K562 (cell line): ENCODE measurements around the gene DMGDH. TPM values are rescaled to one million over a fixed set of nuclear protein-coding genes. Genes with fewer than 3 reads are reported as not detected.

Experiments used
- CBX8 ChIP-seq: fragments of 200-600 bp; sonication (generic); IDR thresholded peaks from 2 replicates; pipeline ENCODE4 v1.6.1; 2012; ENCODE audit warnings: borderline replicate concordance, mixed run types, low read depth, mild to moderate bottlenecking, moderate library complexity, mixed read lengths, low read length, control low read depth, inconsistent platforms; ENCODE audit not compliant: poor library complexity, severe bottlenecking; ENCODE audit errors: extremely low read depth
- CC2D1A ChIP-seq: fragments of 450-650 bp; IDR thresholded peaks from 2 replicates; pipeline ENCODE4 v1.6.1; 2017; ENCODE audit warnings: mild to moderate bottlenecking
- ELF4 ChIP-seq: fragments of 450-650 bp; formaldehyde crosslinking; IDR thresholded peaks from 2 replicates; pipeline ENCODE4 v1.4.0; 2022; ENCODE audit warnings: missing genetic modification characterization
- MAFK ChIP-seq: IDR thresholded peaks from 2 replicates; pipeline ENCODE4 v1.6.1; 2011; ENCODE audit warnings: low read length, improper control_type of control experiment
- NFIC ChIP-seq: fragments of 450-650 bp; IDR thresholded peaks from 2 replicates; pipeline ENCODE4 v1.6.1; 2017; ENCODE audit warnings: mild to moderate bottlenecking, inconsistent platforms
- OTX1 ChIP-seq: fragments of 450-650 bp; formaldehyde crosslinking; IDR thresholded peaks from 2 replicates; pipeline ENCODE4 v1.4.0; 2022; ENCODE audit warnings: mild to moderate bottlenecking
- RAD21 ChIP-seq, 2 experiments: fragments of 250-450 bp in 1 of 2; fragments of 450-650 bp in 1 of 2; sonication (Bioruptor Pico) in 1 of 2; formaldehyde crosslinking in 1 of 2; IDR thresholded peaks in 1 of 2; conservative IDR thresholded peaks in 1 of 2; 2 replicates each; pipeline versions ENCODE4 v1.4.0 to v1.8.0; 2020 to 2022; ENCODE audit warnings: mild to moderate bottlenecking in 2 of 2, moderate library complexity in 1 of 2
- RBM14 ChIP-seq: fragments of 200-400 bp; formaldehyde crosslinking; IDR thresholded peaks from 2 replicates; pipeline ENCODE4 v1.6.1; 2018; ENCODE audit warnings: low read depth, mild to moderate bottlenecking, low read length, moderate library complexity, borderline replicate concordance; ENCODE audit not compliant: insufficient read depth
- TAF9B ChIP-seq: fragments of 450-650 bp; IDR thresholded peaks from 2 replicates; pipeline ENCODE4 v1.6.1; 2018; ENCODE audit warnings: mild to moderate bottlenecking; ENCODE audit not compliant: partially characterized antibody
- TEAD1 ChIP-seq, 2 experiments: fragments of 450-650 bp in 1 of 2; sonication (generic) in 1 of 2; formaldehyde crosslinking; IDR thresholded peaks; 2 replicates each; pipeline versions ENCODE4 v1.4.0 to v1.8.0; 2020 to 2022; ENCODE audit warnings: mild to moderate bottlenecking in 2 of 2, missing genetic modification reagents in 1 of 2
- USF2 ChIP-seq: sonication (generic); formaldehyde crosslinking; IDR thresholded peaks from 2 replicates; pipeline ENCODE4 v1.5.0; 2020; ENCODE audit warnings: missing genetic modification reagents
- ZNF695 ChIP-seq: fragments of 450-650 bp; formaldehyde crosslinking; IDR thresholded peaks from 2 replicates; pipeline ENCODE4 v1.4.0; 2020; ENCODE audit warnings: mild to moderate bottlenecking, moderate library complexity
- polyA plus RNA-seq, 8 experiments: library from polyadenylated mRNA; depleted of rRNA in 4 of 8; stranded (reverse) in 5 of 8; unstranded in 3 of 8; fragments of >200 nt; fragmentation: Nextera tagmentation in 2 of 8; fragmentation: Illumina TruSeq in 1 of 8; extraction: Ambion mirVana in 2 of 8; extraction: Trizol in 1 of 8; gene quantifications; 2 replicates each; pipeline versions ENCODE4 v1.2.1 to v1.2.3, GENCODE V29; 2011 to 2014; ENCODE audit warnings: inconsistent platforms in 1 of 8, missing spikeins in 1 of 8
- total RNA-seq, 7 experiments: library from RNA; depleted of rRNA in 6 of 7; stranded (reverse); fragments of >200 nt in 6 of 7; fragmentation: Illumina TruSeq in 2 of 7; extraction: Trizol in 2 of 7; gene quantifications; 2 replicates each; pipeline versions ENCODE4 v1.2.1 to v1.2.3, GENCODE V29; 2011 to 2021; ENCODE audit warnings: low replicate concordance in 1 of 7
- TF ChIP-seq, protein P1 (sequence below): fragments of 250-450 bp; sonication (Bioruptor Pico); IDR thresholded peaks from 2 replicates; pipeline ENCODE4 v1.8.0; 2022; ENCODE audit warnings: inconsistent platforms, mild to moderate bottlenecking, moderate library complexity, borderline replicate concordance
- TF ChIP-seq, protein P2 (sequence below), 2 experiments: fragments of 450-650 bp; formaldehyde crosslinking in 1 of 2; IDR thresholded peaks; 2 replicates each; pipeline versions ENCODE4 v1.4.0 to v1.6.1; 2014 to 2020; ENCODE audit warnings: mild to moderate bottlenecking in 2 of 2, borderline replicate concordance in 1 of 2, low read depth in 1 of 2

The DMGDH gene
- total and polyA plus RNA-seq, 9 of the 15 experiments (the other 6 are each of a cell fraction or from before 2014, with no cell fraction given): 0.13 to 0.58 TPM; not detected in 7

GRCh38 chr5:79109527-79110492 lies 40.3 kb upstream of the DMGDH start (continued):
- TF ChIP-seq OTX1 (CRISPR knock-in tag) (no peak), TEAD1 (CRISPR knock-in tag; IDR thresholded peaks at IDR 0.05) (no peak), USF2 (CRISPR knock-in tag) (no peak), TAF9B (no peak), ELF4 (CRISPR knock-in tag) (no peak), MAFK (no peak), CC2D1A (no peak), RBM14 (no peak), CBX8 (peak; percentile 93), NFIC (no peak), RAD21 (CRISPR knock-in tag; conservative IDR thresholded peaks at IDR 0.05 in 1 of 2, IDR thresholded peaks at IDR 0.05 in 1 of 2) (peak; percentile 68 to 79), ZNF695 (CRISPR knock-in tag) (no peak)
- TF ChIP-seq, protein P1, sequence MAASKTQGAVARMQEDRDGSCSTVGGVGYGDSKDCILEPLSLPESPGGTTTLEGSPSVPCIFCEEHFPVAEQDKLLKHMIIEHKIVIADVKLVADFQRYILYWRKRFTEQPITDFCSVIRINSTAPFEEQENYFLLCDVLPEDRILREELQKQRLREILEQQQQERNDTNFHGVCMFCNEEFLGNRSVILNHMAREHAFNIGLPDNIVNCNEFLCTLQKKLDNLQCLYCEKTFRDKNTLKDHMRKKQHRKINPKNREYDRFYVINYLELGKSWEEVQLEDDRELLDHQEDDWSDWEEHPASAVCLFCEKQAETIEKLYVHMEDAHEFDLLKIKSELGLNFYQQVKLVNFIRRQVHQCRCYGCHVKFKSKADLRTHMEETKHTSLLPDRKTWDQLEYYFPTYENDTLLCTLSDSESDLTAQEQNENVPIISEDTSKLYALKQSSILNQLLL (CRISPR knock-in tag): no peak
- TF ChIP-seq, protein P2, sequence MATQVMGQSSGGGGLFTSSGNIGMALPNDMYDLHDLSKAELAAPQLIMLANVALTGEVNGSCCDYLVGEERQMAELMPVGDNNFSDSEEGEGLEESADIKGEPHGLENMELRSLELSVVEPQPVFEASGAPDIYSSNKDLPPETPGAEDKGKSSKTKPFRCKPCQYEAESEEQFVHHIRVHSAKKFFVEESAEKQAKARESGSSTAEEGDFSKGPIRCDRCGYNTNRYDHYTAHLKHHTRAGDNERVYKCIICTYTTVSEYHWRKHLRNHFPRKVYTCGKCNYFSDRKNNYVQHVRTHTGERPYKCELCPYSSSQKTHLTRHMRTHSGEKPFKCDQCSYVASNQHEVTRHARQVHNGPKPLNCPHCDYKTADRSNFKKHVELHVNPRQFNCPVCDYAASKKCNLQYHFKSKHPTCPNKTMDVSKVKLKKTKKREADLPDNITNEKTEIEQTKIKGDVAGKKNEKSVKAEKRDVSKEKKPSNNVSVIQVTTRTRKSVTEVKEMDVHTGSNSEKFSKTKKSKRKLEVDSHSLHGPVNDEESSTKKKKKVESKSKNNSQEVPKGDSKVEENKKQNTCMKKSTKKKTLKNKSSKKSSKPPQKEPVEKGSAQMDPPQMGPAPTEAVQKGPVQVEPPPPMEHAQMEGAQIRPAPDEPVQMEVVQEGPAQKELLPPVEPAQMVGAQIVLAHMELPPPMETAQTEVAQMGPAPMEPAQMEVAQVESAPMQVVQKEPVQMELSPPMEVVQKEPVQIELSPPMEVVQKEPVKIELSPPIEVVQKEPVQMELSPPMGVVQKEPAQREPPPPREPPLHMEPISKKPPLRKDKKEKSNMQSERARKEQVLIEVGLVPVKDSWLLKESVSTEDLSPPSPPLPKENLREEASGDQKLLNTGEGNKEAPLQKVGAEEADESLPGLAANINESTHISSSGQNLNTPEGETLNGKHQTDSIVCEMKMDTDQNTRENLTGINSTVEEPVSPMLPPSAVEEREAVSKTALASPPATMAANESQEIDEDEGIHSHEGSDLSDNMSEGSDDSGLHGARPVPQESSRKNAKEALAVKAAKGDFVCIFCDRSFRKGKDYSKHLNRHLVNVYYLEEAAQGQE (IDR thresholded peaks at IDR 0.05; ENCODE audit: borderline replicate concordance): peak; percentile 64; the same call in 1 of the 2 replicates
- TF ChIP-seq, protein P2 (CRISPR knock-in tag; IDR thresholded peaks at IDR 0.05; ENCODE audit: low read depth): no peak
